Activated T-cell treated with anti-CD3 and anti-CD28 coated beads for 48 hours (primary cell): Measurements from ENCODE around the gene CCL17.

ENCODE experiments used
- DNase-seq: peaks from one replicate; pipeline ENCODE4 v3.0.0-alpha.2; 2020; ENCODE audit warnings: low read depth

The CCL17 gene

DNA sequence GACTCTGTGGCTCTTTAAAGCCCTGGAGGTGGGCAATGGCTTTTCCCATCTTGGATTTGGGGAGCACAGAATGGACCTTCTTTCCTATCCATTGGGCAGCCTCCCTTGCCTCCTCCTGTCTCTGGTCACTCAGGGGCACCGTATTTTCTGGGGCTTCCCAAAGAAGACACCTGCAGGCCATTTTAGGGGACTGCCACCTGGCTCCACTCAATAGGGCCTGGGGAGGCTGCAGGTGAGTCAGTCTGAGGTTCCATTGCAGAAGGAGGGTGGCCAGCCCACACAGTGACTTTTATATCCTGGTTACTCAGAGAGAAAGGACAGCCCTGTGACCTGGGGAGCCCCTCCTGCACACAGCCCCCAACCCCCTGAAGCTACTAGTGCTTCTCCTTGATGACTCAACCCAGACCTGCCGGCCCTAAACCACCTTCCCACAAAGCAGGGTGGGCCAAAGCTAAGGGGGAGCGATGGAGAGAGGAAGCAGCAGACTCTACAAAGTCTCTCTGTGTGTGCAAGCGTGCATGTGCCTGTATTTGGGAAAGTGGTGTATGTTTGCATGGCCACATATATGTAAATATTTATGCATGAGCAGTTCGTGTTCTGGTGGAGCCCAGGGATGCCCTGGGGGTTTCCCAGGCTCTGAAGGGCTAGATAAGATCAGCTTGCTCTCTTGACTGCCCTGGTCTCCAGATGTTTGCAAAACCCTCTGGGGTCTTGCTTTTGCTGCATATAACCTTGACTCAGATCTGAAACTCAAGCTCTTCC lies 27.3 kb upstream of the CCL17 start:
- DNase-seq = peak; percentile 40

DNA sequence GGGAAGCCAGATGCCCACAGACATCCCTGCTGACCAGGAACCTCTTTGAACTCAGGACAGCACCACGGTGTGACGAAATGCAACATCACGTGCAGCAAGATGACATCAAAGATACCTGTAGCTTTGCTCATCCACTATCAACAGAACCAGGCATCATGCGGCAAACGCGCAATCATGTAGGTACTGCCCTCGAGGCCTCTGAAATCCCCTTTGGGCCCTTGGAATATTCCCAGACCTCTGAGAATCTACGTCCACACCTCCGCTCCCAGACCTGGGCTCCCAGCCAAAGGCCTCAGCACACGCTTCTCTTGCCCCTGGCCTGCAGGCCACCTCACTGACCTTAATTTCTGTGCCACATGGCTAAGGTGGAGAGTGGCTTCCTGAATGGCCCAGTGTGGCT lies 25.0 kb upstream of the CCL17 start:
- DNase-seq = no peak

DNA sequence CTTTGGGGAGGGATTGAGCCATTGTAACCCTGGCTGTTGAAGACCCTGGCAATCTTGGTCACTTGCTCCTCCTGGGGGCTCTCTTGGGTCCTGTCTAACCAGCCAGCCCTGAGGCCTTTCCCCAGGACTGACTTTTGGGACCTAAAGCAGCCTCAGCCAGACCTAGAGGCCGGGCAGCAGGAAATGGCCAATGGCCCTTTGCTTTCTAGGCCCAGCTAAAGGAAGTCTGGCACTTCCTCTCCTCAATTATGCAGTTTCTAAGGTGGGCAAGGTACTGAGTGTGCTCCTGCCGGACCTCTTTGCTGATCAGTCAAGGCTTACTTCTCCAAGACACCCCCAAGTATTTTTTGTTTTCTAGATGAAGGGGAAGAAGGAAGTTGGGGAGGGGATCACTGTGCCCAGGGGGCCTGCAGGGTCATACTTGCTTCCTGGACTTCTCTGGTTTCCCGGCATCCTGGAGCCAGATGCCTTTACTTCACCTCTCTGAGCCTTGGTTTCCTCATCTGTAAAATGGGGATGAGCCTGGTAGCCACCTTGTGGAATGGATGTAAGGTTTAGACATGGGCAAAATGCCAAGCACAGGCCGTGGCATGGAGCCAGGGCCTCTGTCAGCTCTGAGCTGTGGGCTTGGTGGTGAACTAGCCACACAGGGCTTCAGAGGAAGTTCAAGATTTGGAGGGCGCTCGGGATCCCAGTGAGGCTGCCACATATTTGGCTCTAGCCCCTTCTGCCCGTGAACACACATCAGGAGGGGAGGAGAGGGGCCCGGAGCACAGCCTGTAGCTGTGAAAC lies 23.7 kb upstream of the CCL17 start:
- DNase-seq = no peak

DNA sequence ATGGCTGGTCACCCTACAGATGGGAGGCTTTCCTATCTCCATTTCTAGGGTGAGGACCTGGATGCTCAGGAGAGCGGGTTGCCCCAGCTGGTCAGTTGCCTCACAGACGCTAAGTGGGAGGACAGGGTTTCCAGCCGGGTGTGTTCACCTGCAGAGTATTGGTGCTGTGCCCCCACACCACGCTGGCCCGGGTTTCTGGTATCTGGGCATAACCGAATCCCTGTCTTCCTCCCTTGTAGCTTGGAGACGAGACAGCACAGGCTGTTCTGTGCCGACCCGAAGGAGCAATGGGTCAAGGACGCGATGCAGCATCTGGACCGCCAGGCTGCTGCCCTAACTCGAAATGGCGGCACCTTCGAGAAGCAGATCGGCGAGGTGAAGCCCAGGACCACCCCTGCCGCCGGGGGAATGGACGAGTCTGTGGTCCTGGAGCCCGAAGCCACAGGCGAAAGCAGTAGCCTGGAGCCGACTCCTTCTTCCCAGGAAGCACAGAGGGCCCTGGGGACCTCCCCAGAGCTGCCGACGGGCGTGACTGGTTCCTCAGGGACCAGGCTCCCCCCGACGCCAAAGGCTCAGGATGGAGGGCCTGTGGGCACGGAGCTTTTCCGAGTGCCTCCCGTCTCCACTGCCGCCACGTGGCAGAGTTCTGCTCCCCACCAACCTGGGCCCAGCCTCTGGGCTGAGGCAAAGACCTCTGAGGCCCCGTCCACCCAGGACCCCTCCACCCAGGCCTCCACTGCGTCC lies 22.6 kb upstream of the CCL17 start:
- DNase-seq = no peak

DNA sequence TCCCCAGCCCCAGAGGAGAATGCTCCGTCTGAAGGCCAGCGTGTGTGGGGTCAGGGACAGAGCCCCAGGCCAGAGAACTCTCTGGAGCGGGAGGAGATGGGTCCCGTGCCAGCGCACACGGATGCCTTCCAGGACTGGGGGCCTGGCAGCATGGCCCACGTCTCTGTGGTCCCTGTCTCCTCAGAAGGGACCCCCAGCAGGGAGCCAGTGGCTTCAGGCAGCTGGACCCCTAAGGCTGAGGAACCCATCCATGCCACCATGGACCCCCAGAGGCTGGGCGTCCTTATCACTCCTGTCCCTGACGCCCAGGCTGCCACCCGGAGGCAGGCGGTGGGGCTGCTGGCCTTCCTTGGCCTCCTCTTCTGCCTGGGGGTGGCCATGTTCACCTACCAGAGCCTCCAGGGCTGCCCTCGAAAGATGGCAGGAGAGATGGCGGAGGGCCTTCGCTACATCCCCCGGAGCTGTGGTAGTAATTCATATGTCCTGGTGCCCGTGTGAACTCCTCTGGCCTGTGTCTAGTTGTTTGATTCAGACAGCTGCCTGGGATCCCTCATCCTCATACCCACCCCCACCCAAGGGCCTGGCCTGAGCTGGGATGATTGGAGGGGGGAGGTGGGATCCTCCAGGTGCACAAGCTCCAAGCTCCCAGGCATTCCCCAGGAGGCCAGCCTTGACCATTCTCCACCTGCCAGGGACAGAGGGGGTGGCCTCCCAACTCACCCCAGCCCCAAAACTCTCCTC lies 21.9 kb upstream of the CCL17 start:
- no peak for DNase-seq

DNA sequence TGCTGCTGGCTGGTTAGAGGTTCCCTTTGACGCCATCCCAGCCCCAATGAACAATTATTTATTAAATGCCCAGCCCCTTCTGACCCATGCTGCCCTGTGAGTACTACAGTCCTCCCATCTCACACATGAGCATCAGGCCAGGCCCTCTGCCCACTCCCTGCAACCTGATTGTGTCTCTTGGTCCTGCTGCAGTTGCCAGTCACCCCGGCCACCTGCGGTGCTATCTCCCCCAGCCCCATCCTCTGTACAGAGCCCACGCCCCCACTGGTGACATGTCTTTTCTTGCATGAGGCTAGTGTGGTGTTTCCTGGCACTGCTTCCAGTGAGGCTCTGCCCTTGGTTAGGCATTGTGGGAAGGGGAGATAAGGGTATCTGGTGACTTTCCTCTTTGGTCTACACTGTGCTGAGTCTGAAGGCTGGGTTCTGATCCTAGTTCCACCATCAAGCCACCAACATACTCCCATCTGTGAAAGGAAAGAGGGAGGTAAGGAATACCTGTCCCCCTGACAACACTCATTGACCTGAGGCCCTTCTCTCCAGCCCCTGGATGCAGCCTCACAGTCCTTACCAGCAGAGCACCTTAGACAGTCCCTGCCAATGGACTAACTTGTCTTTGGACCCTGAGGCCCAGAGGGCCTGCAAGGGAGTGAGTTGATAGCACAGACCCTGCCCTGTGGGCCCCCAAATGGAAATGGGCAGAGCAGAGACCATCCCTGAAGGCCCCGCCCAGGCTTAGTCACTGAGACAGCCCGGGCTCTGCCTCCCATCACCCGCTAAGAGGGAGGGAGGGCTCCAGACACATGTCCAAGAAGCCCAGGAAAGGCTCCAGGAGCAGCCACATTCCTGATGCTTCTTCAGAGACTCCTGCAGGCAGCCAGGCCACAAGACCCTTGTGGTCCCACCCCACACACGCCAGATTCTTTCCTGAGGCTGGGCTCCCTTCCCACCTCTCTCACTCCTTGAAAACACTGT lies 21.0 kb upstream of the CCL17 start:
- no peak for DNase-seq

DNA sequence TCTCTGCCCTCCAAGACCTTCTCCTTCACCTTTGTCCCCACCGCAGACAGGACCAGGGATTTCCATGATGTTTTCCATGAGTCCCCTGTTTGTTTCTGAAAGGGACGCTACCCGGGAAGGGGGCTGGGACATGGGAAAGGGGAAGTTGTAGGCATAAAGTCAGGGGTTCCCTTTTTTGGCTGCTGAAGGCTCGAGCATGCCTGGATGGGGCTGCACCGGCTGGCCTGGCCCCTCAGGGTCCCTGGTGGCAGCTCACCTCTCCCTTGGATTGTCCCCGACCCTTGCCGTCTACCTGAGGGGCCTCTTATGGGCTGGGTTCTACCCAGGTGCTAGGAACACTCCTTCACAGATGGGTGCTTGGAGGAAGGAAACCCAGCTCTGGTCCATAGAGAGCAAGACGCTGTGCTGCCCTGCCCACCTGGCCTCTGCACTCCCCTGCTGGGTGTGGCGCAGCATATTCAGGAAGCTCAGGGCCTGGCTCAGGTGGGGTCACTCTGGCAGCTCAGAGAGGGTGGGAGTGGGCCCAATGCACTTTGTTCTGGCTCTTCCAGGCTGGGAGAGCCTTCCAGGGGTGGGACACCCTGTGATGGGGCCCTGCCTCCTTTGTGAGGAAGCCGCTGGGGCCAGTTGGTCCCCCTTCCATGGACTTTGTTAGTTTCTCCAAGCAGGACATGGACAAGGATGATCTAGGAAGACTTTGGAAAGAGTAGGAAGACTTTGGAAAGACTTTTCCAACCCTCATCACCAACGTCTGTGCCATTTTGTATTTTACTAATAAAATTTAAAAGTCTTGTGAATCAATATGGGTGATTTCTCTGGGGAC lies 20.1 kb upstream of the CCL17 start:
- DNase-seq = no peak

DNA sequence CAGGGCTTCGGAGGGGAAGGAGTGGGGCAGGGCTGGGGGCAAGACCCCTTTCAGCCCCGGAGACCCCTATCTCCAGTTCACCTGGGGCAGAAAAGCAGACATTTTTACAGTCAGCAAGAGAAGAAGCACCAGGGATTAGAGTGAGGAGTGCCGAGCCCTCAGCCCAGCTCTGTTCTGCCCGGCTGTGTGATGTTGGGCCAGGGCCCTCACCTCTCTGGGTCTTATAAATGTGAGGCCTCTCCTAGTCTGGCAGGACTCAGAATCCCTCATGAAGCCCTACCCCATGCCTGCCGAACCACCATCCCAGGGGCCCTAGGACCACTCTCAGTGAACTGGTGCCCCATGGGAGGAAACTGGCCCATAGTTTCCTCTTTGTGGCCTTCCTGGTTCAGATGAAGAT lies 19.5 kb upstream of the CCL17 start:
- DNase-seq = no peak

DNA sequence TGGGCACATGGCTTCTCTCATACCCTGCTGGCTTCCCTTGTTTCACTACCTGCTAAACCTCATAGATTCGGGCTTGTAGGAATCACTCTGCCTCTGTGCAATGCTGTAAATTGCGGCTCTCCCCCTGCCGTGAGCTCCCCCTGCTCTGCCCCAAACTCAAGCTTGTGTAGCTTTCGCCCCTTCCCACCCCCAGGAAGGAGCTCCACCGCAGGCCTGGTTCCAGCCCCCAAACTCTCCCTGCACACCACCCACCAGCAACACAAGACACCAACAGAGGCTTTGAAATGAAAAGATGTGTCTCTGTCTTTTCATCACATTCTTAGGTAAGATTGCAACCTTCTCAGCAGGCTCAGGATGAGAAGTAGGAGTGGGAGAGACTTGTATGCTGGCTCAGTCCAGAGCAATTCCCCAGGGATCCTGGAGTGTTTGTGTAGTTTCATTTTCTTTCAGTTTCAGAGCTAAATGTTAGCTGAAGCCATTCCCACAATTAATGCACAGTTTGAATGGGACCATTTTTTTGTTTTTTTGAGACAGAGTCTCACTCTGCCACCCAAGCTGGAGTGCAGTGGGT lies 18.1 kb upstream of the CCL17 start:
- DNase-seq = no peak

DNA sequence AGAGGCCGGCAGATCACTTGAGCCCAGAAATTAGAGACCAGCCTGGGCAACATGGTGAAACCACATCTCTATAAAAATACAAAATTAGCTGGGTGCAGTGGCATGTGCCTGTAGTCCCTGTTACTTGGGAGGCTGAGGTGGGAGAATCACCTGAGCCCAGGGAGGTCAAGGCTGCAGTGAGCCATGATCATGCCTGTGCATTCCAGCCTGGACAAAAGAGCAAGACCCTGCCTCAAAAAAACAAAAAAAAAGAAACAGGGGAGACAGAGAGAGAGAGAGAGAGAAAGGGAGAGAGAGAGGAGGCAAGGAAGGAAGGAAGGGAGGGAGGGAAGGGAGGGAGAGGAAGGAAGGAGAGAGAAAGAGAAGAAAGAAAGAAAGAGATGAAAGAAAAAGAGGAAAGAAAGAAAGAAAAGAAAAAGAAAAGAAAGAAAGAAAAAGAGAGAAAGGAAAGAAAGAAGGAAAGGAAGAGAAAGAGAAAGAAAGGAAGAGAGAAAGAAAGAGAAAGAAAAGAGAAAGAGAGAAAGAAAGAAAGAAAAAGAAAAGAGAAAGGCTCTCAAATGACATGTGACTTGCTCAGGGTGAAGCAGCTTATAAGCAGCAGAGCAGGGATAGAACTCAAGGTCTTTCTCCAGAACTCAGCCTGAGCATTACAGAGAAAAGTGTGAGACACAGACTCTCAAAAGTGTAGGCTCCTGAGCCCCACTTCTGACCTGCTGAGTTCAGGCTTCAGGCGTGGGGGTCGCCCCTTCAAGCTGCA lies 16.8 kb upstream of the CCL17 start:
- no peak for DNase-seq

DNA sequence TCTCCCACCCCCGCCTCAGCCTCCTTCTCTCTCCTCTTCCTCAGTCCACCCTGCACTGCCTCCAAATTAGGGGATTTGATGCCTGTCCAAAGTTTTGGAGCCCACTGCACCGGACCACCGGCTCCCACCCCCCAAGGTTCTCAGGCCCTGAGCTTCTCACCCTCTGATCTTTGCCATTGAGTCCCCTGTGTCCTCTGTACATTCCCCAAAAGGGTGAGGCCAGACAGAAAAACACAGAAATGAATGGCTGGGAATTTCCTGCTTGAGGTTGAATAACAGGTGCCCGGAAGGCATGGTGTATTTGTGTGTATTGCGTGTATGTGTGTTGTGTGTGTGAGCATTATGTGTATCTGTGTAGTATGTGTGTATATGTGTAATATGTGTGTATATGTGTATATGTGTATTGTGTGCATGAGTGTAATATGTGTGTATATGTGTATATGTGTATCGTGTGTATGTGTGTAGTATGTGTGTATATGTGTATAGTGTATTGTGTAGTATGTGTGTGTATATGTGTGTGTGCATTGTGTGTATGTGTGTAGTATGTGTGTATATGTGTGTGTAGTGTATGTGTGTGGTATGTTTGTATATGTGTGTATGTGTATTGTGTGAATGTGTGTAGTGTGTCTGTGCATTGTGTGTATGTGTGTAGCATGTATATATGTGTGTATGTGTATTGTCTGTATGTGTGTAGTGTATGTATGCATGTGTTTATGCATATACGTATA lies 16.0 kb upstream of the CCL17 start:
- no peak for DNase-seq

DNA sequence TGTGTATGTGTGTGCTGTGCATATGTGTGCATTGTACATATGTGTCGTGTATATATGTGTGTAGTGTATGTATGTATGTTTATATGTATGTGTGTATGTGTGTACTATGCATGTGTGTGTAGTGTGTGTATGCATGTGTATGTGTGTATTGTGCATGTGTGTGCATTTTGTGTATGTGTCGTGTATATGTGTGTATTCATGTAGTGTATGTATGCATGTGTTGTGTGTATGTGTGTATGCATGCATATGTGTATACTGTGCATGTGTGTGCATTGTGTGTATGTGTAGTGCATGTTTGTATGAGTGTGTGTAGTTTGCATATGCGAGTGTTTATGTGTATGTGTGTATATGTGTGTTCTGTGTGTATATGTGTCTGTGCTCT lies 15.5 kb upstream of the CCL17 start:
- no peak for DNase-seq

DNA sequence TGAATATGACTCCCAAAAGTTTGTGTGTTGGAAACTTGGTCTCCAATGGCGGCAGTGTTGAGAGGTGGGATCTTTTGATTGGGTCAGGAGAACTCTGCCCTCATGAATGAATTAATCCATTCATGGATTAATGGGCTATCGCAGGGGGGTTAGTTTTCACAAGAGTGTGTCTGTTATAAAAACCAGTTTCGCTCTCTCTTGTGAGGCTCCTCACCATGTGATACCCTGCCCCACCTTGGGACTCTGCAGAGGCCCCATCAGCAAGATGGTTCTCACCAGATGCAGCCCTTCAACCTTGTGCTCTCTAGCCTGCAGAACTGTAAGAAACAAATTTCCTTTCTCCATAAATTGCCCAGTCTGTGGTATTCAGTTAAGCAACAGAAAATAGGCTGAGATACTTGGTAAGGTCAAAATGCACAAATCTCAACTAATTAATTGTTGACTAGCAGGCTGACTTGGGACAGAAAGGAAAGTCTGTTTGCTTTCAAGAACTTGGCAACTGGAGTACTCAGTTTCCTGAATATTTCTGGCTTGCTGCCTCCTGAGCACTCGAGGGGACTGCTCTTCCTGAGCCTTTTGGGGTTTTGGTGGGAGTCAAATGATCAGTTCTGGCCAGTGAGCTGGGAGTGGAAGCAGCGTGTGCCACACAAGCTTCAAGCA lies 13.8 kb upstream of the CCL17 start:
- DNase-seq = no peak

DNA sequence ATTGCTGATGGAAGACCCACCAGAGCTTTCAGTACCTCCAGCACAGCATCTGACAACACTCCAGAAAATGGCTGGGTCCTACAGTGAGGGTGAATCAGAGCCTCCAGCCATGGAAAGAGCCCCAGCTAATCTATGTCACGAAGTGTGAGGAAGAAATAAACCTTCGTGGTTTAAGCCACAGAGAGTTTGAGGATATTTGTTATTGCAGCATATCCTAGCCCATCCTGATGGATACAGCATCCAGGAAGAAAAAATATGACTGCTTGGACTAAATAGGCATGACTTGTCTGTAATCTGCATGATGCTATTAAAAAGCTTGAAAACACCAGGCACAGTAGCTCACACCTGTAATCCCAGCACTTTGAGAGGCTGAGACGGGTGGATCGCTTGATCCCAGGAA lies 13.3 kb upstream of the CCL17 start:
- DNase-seq = no peak

DNA sequence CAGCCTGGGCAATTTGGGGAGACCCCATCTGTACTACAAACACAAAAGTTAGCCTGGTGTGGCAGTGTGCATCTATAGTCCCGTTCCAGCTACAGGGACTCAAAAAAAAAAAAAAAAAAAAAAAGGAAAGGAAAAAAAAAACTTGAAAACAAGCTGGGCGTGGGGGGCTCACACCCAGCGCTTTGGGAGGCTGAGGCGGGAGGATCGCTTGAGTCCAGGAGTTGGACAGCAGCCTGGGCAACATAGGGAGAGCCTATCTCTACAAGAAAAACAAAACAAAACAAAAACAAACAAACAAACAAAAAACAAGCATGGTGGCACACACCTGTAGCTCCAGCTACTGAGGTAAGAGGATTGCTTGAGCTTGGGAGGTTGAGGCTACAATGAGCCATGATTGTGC lies 12.9 kb upstream of the CCL17 start:
- no peak for DNase-seq

DNA sequence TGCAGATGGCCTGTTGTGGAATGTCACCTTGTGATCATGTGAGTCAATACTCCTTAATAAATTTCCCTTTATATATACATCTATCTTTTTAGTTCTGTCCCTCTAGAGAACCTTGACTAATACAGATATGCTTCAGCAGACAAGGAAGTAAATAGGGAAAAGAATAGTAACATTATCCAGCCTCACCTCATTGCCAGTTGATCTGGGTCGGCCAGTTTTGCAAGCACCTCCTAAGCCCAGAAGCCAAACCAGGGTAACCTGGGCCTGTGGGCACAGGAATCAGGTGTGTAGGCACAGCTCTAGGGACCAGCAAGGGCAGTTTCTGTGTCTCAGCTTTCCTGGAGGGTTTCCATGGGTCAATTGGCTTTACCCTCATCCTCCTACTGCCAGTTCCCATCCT lies 11.9 kb upstream of the CCL17 start:
- DNase-seq = no peak

DNA sequence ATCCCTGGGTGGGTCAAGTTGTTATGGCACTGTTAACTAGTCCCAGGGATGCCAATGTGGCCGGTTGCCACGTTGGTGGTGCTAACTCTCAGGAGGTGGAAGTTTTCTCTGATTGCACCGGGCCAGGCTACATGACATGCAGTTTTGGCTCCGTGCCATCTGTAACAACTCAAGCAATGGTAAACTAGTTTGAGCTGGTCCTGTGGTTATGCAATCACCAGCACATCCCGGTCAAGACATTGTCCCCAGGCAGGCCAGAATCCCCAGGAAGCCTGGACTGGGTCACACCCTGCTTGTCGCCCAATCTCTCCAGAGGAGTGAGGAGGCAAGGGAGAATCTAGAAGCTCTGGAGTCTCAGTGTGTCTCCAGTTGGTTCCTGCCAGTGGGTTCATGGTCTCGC lies 10.1 kb upstream of the CCL17 start:
- DNase-seq = no peak

DNA sequence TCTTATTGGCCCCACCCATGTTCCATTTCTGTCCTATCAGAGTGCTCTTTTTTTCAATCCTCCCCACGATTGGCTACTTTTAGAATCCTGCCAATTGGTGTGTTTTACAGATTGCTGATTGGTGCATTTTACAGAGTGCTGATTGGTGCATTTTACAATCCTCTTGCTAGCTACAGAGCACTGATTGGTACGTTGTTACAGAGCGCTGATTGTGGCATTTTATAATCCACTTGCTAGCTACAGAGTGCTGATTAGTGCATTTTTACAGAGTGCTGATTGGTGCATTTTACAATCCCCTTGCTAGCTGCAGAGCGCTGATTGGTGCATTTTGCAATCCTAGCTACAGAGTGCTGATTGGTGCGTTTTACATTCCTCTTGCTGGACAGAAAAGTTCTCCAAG lies 9.5 kb upstream of the CCL17 start:
- DNase-seq = no peak
